Measurements from ENCODE around the gene SMR3B. TPM values are rescaled to one million over a fixed set of nuclear protein-coding genes. Genes with fewer than 3 reads are reported as not detected.

Gene SMR3B
- total and polyA plus RNA-seq, 2 of the 4 experiments (the other 2 are of a cell fraction) = not detected

DNA sequence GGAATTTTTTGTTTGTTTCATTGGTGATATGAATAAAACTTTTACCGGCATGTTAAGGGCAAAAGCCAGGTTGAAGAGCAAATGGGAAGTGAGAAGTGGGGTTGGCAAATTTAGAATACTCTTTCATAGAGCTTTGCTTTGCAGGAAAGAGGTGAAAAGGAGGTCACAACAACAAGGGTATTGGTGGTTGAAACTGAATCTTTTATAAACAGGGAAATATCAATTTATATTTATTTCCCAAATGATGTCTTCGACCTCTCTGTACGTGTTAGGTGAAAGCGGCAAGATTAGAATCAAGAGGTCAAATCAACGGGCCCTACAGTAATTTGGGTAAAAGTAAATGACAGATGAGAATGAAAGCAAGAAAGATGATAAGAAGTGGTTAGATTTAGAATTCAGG is 18.9 kb upstream of the SMR3B start:
- no peak overlapping the region for H3K18ac ChIP-seq (ENCODE audit: low read depth, low read length)
- H2AK9ac ChIP-seq (replicated peaks; ENCODE audit: low read depth, low read length, poor library complexity) = no peak overlapping the region
- BruUV-seq (replicated peaks) = no TSS peak
- no peak overlapping the region for H4K5ac ChIP-seq (ENCODE audit: low read depth, low read length)
- no peak overlapping the region for H2BK5ac ChIP-seq (ENCODE audit: low read depth, low read length, poor library complexity, severe bottlenecking)
- H3K36me3 ChIP-seq (ENCODE audit: control insufficient read depth, insufficient read depth, low read length) = no peaks in the 10 kb centered on the region
- in situ Hi-C loops (cut with MboI; ENCODE audit: low sequenced_read_pairs) = no loop called here
- H3K4me3 ChIP-seq (ENCODE audit: insufficient read depth, low read depth, low read length) = no peak overlapping the region
- ChIA-PET CTCF (no interaction called here), POLR2A (ENCODE audit: unreplicated experiment) (no interaction called here)
- no peak overlapping the region for H3K9ac ChIP-seq (ENCODE audit: low read depth, low read length)
- no peaks in the 10 kb centered on the region for H3K4me1 ChIP-seq (ENCODE audit: control insufficient read depth, insufficient read depth, low read length)
- no peak overlapping the region for H2BK15ac ChIP-seq (ENCODE audit: low read depth, low read length)
- no peak overlapping the region for H3K4me2 ChIP-seq (ENCODE audit: low read depth, low read length)
- DNase-seq = no peak
- H4K8ac ChIP-seq (ENCODE audit: low read depth in 2 of 2, low read length in 2 of 2) = no peak overlapping the region
- no peak overlapping the region for H4K91ac ChIP-seq (ENCODE audit: insufficient read depth, low read depth, low read length)
- ATAC-seq (ENCODE audit: low read depth) = no peak
- dilution Hi-C loops (cut with HindIII; ENCODE audit: low sequenced_read_pairs, unreplicated experiment) = no loop called here
- no peaks in the 10 kb centered on the region for H3K27me3 ChIP-seq (ENCODE audit: control insufficient read depth, insufficient read depth, low read length)
- no peak overlapping the region for H3K56ac ChIP-seq (ENCODE audit: extremely low read depth, insufficient read depth, low read length)
- no peaks in the 10 kb centered on the region for H3K9me1 ChIP-seq (ENCODE audit: insufficient read depth, low read length)
- TF ChIP-seq RCOR1 (IDR thresholded peaks at IDR 0.05; ENCODE audit: insufficient replicate concordance, low read length) (no peak), RFX5 (IDR thresholded peaks at IDR 0.05; ENCODE audit: low read depth, low read length) (no peak), MAFK (IDR thresholded peaks at IDR 0.05; ENCODE audit: low read depth, low read length) (no peak), SMC3 (IDR thresholded peaks at IDR 0.05; ENCODE audit: low read depth, low read length) (no peak), FOS (IDR thresholded peaks at IDR 0.05; ENCODE audit: low read depth, low read length) (no peak), NFE2L2 (IDR thresholded peaks at IDR 0.05; ENCODE audit: low read depth, low read length) (no peak), MAZ (IDR thresholded peaks at IDR 0.05; ENCODE audit: borderline replicate concordance, low read depth, low read length) (no peak)
- TF ChIP-seq, protein P1, sequence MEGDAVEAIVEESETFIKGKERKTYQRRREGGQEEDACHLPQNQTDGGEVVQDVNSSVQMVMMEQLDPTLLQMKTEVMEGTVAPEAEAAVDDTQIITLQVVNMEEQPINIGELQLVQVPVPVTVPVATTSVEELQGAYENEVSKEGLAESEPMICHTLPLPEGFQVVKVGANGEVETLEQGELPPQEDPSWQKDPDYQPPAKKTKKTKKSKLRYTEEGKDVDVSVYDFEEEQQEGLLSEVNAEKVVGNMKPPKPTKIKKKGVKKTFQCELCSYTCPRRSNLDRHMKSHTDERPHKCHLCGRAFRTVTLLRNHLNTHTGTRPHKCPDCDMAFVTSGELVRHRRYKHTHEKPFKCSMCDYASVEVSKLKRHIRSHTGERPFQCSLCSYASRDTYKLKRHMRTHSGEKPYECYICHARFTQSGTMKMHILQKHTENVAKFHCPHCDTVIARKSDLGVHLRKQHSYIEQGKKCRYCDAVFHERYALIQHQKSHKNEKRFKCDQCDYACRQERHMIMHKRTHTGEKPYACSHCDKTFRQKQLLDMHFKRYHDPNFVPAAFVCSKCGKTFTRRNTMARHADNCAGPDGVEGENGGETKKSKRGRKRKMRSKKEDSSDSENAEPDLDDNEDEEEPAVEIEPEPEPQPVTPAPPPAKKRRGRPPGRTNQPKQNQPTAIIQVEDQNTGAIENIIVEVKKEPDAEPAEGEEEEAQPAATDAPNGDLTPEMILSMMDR (conservative IDR thresholded peaks at IDR 0.05; ENCODE audit: low read depth, low read length) = no peak
- H2AK5ac ChIP-seq (ENCODE audit: low read depth, low read length) = no peak overlapping the region
- H2BK20ac ChIP-seq (ENCODE audit: low read depth, low read length) = no peak overlapping the region
- no peak overlapping the region for H2AFZ ChIP-seq (replicated peaks; ENCODE audit: low read length, poor library complexity)
- no peak overlapping the region for H3K14ac ChIP-seq (replicated peaks; ENCODE audit: low read depth, low read length)
- WGBS, 2 experiments (ENCODE audit: extremely low coverage in 2 of 2, insufficient read length in 1 of 2) = 70% methylated on average over 3 of the region's 5 CpGs; no CpG with 5 or more reads in 1 of the 2 experiments
- intact Hi-C loops (cut with micrococcal nuclease) = no loop called here
- no peak overlapping the region for H3K27ac ChIP-seq (ENCODE audit: insufficient read depth, low read length)
- no peak overlapping the region for H3K23ac ChIP-seq (ENCODE audit: low read depth, low read length)
- no peaks in the 10 kb centered on the region for H3K9me3 ChIP-seq (ENCODE audit: control insufficient read depth, insufficient read depth, low read length)
- no peak overlapping the region for H2BK120ac ChIP-seq (ENCODE audit: low read depth, low read length)
- no peaks in the 10 kb centered on the region for H3K79me1 ChIP-seq (ENCODE audit: low read depth in 1 of 2, low read length in 2 of 2)
- no peak overlapping the region for H3K4ac ChIP-seq (ENCODE audit: low read depth, low read length)
- no peaks in the 10 kb centered on the region for H4K20me1 ChIP-seq (ENCODE audit: insufficient read depth, low read length)
